Measurements from ENCODE around the gene ABCD1. TPM values are rescaled to one million over a fixed set of nuclear protein-coding genes. Genes with fewer than 3 reads are reported as not detected.
"Not testable (repeated sequence)": the region's sequence is repeated elsewhere in the genome, so short reads cannot be mapped to it uniquely, and the experiment has no call there.

Gene ABCD1
- total RNA-seq, 1 experiment from 2014 or later = 31.6 TPM

DNA sequence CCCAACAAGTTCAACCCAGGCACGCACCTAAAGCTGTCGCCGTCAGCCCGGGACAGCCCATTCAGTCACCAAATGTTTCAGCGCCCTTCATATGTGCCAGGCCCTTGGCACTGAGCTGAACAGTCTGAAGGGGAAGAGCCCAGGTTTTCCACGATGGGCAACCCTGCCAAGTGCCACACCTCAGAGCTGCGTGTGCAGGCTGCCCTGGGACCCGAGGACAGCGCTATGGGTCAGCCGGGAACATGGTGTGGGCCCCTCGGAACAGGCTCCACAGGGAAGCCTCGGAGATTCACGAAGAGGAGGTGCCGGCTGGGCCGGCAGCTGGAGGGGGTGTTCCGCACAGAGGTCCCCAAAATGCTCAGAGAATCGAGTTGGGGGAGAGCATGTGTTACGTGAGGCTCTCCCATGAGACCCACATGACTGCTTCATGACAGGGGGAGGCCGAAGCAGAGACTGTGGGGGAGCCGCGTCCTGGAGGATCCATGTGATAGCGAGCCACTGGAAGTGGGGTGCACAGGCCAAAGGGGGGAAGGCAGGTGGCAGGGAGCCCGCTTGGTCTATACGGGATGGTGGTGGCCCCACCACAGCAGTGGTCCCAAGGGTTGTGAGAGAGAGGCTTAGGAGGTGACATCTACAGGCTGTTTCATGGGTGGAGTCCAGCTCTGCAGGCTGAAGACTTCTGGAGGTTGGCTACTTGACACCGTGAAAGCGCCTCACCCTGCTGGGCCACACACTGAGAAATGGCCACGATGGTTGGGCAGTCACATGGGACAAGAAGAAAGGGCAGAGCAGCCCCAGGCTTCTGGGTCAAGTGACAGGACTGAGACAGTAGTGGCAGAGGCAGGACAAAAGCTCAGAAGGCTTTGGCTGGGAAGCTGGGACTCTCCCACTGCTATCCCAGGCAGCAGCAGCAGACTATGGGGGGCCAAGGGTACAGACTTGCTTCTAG, 14.7 kb upstream of the ABCD1 start:
- no peak for DNase-seq (ENCODE audit: low spot score)

DNA sequence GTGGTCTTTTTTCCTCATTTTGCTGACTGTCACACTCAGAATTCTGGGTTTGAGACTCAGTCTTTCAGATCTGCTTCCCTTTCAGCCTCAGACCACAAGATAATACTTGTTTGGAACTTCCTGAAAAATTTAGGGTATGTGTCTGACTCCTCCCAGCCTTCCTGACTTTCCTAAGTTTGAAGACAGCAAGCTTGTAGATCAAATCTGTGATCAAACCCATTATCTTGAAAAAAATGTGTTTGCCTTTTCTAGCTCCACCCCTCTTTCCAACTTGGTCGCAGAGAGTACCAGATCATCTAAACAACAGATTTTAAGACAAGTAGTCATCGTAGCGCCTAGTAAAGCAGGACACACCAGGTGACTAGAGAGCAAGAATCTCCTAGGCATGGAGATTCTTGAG, 10.4 kb upstream of the ABCD1 start:
- no peak for DNase-seq (ENCODE audit: low spot score)

DNA sequence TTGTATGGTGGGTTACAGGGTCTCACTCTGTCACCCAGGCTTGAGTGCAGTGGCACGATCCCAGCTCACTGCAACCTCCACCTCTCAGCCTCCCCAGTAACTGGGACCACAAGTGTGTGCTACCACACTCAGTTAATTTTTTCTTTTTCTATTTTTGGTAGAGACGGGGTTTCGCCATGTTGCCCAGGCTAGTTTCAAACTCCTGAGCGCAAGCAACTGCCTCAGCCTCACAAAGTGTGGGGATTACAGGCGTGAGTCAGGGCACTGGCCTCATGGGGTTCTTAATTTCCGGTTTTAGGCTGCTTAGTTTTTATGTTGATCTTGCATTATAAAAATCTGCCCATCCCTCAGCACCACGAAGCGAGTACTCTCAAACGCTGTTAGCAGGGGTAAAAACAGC, 7.2 kb upstream of the ABCD1 start:
- no peak for DNase-seq (ENCODE audit: low spot score)

DNA sequence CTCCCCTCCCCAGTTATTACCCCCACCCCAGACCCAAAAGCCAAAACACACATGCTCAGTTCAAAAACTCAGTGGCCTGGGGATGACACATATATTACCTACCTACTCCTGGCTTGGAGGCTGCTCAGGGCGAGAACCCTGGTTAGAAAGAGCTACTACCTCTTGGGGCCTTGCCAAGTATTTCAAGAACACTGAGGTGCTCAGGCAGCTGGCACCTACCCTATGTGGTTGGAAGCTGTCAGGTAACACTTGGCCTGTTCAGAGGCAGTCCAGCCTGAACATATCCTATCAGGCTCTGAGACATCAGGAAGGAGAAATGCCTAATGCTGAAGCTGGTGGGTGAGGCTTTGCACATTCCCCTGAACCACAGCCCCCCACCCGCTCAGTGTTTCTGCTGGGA, 5.4 kb upstream of the ABCD1 start:
- no peak for DNase-seq (ENCODE audit: low spot score)

DNA sequence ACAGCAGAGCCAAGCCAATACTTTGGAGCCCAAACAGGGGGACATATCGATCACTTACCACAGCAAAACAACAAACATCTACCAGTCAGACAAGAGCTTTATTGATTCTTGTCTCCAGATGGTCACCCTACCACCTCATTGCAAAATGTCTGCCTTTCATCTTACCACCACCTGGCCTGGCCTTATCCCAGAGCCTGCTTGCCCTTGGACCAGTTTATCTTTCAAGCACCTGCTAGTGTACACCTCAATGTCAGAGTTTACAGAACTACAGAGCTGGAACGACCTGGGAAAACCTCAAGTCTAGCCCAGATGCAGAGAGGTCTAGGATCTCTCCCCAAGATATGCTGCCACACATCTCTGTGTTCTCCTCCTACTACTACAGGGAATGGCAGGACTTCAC, 5.0 kb upstream of the ABCD1 start:
- DNase-seq (ENCODE audit: low spot score) = no peak

DNA sequence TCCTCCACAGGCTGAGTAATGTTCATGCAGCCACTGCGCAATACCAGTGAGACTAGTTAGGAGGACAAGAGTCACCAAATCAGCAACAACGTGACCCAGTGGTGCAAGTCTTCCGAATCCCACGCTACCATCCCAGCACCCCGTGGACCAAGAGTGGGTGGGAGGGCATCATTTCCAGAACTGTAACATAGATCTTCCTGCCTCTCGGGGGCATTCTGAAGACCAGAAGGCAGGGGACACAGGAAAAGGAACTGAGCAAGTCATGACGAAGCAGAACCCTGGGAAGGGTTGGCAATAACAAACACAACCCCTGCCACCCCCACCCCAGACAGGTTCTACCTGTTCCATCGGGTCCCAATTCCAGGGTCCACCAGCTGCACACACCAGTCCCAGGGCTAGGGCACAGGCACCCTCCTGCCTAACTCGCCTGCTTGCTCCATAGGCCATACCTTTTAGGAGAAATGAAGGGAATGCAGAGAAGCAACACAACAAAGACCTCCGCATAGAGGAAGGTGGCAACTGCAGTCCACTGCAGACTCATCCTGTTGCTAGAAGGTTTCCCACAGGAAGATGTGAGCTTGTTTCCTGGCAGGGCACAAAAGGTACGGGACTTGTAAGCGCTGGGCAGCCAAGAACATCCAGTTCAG, 1.8 kb upstream of the ABCD1 start:
- DNase-seq (ENCODE audit: low spot score) = peak; percentile 58

DNA sequence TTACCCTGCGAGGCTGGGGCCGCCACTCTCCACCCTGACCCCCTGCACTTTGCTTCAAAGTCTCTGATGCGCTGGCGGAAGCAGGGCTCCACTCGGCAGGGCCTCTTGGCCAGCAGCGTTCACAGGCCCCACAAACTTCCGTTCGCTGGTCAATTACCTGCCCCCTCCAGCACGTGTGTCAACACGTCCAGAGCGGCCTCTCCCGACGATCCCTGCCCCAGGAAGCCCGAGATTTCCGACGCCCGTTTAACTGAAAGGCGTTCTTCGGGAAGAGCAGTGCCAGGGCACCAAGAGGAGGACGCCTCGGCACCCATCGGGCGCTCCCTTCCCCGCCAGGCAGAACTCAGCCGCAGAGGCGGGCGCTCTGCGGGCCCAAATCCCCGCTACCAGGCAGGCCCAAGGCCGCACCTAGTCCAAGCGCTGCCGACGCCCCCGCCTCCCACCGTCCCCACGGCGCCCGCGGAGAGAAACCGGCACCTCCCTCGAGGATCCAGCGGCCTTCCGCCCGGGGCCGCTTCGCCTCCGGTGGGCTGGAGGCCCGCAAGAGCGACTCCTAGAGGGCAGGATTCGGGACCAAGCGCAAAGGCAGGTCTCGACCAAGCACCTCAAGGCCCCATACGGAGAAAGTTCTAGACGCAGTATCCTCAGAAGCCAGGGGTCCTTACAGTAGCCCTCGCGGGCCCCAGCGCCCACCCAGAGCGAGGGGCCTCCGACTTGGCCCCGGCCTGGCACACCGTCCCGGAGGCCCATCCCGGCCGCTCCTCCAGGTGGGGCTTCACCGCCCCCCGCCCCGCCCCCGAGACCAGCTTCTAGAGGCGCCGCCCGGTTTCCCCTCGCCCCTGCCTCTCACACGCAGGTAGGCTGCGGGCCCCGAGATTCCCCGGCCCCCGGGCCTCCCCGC, 1.1 kb upstream of the ABCD1 start:
- peak; percentile 78 for DNase-seq (ENCODE audit: low spot score)

DNA sequence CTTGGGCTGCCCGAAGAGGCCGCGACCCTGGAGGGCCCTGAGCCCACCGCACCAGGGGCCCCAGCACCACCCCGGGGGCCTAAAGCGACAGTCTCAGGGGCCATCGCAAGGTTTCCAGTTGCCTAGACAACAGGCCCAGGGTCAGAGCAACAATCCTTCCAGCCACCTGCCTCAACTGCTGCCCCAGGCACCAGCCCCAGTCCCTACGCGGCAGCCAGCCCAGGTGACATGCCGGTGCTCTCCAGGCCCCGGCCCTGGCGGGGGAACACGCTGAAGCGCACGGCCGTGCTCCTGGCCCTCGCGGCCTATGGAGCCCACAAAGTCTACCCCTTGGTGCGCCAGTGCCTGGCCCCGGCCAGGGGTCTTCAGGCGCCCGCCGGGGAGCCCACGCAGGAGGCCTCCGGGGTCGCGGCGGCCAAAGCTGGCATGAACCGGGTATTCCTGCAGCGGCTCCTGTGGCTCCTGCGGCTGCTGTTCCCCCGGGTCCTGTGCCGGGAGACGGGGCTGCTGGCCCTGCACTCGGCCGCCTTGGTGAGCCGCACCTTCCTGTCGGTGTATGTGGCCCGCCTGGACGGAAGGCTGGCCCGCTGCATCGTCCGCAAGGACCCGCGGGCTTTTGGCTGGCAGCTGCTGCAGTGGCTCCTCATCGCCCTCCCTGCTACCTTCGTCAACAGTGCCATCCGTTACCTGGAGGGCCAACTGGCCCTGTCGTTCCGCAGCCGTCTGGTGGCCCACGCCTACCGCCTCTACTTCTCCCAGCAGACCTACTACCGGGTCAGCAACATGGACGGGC, 579 bp downstream of the ABCD1 start:
- DNase-seq (ENCODE audit: low spot score) = peak; percentile 25

DNA sequence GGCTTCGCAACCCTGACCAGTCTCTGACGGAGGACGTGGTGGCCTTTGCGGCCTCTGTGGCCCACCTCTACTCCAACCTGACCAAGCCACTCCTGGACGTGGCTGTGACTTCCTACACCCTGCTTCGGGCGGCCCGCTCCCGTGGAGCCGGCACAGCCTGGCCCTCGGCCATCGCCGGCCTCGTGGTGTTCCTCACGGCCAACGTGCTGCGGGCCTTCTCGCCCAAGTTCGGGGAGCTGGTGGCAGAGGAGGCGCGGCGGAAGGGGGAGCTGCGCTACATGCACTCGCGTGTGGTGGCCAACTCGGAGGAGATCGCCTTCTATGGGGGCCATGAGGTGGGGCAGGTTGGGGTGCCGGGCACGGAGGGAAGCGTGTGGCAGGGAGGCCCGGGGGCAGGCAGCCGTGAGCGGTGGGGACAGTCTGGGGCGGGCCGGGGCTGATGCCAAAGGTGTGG, 1.2 kb downstream of the ABCD1 start:
- no peak for DNase-seq (ENCODE audit: low spot score)

DNA sequence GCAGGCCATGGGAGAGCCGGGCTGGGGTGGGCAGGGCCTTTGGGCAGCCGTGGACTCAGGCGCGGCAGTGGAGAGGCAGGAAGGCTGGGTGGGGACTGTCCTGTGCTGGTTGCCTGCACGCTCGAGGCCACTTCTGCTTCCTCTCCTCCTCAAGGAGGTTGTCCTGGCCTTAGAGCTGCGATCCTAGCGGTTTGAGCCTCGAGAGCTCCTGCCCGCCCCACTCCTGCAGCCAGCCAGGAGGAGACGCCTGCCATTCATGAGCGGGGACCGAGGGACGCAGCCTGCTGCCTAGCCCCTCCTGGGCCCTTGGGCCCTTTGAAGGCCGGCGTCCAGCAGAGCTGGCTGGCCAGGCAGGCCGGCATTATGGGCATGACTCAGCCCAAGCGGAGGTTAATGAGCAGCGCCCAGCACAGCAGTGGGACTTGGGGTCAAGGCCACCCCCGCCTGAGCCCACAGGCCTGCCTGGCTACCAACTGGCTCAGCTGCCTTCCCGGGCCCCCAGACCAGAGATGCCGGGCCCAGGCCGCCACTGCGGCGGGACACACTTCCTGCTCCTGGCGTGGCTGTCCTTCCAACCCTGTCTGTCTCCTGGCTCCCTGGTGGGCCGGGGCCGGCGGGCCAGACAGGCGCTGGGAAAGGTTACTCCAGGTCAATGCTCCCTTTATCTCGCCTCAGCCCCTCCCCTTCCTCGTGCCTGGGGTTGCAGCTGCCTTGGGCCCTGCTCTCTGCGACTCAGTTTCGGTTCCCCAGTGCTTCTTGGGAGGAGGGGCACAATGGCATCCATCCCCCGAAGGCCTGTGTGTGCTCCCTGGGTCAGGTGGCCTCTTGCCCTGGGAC, 1.8 kb downstream of the ABCD1 start:
- peak; percentile 61 for DNase-seq (ENCODE audit: low spot score)

DNA sequence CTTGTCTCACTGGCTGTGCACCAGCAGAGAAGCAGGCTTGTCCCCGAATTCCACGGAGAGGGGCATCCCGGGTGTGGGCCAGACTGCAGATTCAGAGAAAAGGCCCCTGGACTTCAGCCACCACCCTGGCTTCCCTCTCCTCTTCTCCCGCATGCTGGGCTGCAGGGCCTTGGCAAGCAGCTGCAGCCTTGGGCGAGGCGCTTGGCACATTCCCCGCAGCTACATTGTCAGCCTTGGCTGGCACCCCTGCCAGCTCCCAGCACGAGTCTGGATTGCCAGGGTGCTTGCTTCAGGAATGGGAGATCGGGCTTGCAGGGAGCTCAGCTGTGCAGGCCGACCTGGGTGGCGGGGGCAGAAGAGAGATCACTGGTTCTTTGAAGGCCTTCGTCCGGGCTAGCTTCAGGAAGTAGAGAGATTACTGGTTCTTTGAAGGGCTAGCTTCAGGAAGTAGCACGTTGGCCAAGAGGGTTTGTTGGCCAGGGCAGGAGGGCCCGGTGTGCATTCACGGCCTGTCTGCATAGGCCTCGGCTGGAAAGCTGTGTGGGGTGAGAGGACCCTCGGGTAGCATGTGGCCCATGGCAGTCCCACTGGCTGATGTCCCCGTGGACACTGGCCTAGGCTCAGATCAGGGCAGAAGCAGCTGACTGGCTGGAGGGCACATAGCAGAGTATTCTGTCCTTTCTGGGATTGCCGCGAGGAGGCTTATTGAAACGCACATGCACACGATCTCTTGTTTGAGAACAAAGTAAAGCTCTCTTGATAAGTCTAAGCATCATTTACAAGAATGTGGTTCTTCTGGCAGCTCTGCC, 2.7 kb downstream of the ABCD1 start:
- DNase-seq (ENCODE audit: low spot score) = peak; percentile 63

DNA sequence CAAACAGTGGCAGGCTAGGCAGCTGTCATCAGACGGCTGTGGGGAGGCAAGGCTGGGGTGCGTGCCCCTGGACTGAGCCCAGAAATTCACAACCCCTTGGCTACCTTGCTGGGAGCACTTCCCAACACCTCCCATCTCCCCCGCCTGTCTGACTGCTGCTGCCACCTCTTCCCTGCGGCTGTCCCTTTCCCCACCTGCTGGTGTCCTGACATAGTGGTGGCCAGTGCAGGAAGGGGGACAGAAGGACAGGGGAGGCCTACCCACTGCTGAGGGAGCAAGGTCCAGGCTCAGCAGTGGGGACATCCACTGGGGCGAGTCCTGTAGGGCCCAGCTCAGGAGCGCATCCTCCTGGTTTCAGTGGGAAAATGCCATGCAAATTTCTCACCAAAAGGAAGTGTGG, 3.4 kb downstream of the ABCD1 start:
- DNase-seq (ENCODE audit: low spot score) = no peak

DNA sequence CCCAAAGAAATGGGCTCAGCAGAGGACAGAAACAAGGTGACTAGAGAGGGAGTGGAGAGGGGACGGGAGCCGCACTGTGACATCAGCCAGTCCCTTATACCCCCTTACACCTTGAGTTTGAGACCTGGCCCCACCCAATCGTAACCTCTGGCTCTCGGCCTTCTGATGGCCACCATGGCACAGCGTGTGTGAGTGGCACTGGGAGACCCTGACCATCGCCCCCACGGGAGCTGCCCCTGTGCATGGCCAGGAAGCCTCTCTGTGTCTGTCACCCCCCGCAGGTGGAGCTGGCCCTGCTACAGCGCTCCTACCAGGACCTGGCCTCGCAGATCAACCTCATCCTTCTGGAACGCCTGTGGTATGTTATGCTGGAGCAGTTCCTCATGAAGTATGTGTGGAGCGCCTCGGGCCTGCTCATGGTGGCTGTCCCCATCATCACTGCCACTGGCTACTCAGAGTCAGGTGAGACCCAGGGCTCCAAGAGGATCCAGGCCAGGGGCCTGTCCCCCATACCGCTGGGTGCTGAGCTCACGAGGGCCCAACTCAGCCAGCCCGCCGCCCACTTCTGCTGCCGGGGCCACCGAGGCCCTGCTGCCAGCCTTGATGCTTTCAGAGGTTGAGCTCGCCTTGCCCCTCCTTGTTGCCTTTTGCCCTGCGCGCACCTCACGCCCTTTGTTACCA, 4.4 kb downstream of the ABCD1 start:
- no peak for DNase-seq (ENCODE audit: low spot score)

DNA sequence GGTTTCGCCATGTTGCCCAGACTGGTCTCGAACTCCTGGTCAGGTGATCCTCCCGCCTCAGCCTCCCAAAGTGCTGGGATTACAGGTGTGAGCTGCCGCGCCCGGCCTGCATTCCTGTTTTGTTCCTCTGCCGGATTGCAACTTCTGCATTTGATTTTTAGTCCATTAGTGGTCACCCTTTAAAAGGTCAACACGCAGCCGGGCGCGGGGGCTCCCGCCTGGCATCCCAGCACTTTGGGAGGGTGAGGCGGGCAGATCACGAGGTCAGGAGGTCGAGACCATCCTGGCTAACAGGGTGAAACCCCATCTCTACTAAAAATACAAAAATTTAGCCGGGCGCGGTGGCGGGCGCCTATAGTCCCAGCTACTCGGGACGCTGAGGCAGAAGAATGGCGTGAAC, 5.5 kb downstream of the ABCD1 start:
- DNase-seq (ENCODE audit: low spot score) = not testable (repeated sequence)

DNA sequence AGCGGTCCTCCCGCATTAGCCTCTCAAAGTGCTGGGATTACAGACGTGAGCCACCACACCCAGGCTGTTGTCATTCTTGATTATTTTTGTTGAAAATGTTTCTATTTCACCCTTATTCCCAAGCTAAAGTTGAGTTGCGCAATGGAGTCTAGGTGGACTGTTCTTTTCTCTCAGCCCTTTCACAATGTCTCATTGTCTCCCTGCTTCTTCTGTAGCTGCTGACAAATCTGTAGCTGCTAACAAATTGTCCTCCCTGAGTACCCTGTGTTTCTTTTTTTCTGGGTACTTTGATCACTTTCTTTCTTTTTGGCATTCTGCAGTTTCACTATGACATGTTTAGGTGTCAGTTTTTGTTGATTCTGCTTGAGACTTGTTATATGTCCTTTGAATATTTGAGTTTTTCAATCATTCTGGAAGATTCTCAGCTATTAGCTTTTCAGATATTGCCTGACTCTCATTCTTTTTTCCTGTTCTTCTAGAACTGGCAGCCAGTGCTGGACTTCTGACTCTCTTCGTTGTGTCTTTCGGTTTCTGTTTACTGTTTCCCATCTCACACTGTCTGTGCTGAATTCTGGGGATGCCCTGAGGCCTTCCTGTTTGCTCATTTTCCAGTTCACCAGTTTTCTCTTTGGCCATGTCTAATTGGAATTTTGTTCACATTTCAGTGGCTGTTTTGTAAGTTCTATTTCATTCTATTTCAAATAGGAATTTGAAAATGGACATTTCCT, 6.6 kb downstream of the ABCD1 start:
- no peak for DNase-seq (ENCODE audit: low spot score)

DNA sequence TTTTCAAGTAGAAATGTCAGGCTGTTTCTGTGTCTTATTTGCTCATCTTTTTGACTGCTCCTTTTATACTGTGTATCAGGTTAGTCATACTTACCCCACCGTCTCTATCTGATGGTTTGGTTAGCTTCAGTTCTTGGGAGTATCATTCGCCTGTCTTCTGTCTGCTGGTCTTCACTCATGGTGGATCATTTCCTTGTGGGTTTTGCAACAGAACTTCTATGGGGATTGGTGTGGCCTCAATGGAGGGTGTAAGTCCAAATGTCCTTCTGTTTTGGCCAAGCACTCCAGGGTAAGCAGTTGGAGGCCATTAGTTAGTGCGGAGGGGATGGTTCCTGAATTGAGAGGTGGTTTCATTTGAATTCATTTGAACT, 7.2 kb downstream of the ABCD1 start:
- no peak for DNase-seq (ENCODE audit: low spot score)

DNA sequence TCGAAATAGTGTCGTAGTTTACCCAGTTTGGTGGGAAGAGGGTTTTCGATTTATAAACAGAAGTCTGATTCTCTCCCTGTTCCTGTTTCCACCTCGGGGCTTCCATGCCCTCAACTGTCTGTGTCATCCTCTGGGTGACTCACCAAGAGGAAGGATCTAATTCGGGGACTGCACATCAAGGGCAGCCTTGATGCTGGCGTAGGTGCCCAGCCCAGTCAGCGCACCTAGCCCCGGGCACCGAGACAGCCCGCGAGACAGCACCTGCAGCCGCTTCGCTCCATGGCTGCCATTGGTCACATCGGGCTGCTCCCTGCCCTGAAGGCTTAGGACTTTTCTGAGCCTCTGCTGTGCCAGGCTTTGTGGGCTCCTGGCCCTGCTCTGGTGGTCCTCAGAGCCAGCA, 7.7 kb downstream of the ABCD1 start:
- DNase-seq (ENCODE audit: low spot score) = no peak

DNA sequence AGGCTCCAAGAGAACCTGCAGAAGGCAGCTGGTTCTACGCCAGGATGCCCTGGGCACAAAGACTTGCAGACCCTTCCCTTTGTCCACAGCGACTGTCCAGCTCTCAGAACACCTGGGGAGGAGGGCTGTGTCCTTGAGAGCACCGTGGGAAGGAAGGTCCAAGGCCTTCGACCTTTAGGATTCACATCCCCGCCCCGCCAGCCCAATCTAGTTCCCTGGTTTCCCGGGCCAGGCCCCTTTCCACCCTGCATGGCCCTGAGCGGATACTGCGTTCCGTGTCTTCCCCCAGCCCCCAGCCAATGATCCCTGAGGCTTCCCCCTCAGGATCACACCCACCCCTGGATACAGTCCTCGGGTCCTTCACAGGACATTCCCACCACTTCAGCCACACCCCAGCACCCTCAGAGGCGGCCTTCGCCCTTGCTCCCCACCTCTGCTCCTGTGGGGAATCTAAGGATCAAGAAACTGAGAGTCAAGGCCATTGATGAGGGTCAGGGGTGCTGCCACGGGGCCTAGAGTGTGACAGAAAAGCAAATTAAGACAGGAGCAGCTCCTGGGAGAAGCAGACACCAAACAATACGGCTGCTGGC, 9.1 kb downstream of the ABCD1 start:
- DNase-seq (ENCODE audit: low spot score) = no peak

All from HT-29 (cell line).